Measurements from ENCODE around the gene TNFRSF13B.
"Not testable (repeated sequence)": the region's sequence is repeated elsewhere in the genome, so short reads cannot be mapped to it uniquely, and the experiment has no call there.

Gene TNFRSF13B

DNA sequence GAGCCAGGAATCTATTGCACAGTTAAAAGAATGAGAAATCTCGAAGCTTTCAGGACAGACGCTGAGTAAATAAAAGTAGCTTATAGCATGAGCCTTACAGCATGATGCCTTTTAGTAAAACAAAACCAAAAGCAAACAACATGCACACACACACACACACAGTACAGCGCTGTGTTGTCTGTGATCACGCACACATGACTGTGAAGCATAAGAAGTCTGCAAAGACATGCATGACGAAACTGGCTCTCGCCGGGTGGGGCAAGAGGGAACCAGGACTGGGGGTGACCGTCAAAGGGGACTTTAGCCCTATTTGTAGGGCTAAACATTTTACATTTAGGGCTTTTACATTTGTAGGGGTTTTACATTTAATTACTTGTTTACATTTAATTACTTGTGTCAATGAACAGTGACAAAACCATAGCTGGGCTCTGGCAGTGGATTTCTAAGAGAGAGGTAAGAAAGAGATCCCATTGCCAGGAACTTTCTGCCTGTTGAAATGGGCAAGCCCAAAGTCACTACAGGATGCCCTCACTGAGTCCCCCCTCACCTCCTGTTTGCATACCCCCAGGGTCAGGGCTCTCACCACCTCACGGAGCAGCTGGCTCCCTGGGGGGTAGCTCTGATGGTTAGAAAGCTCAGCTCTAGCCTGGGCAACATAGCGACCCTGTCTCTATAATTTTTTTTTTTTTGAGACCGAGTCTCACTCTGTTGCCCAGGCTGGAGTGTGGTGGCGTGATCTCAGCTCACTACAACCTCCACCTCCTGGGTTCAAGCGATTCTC, 2.0 kb upstream of the TNFRSF13B start:
- peak overlapping the region; percentile 46 for H3K27ac Mint-ChIP-seq
- H3K4me3 Mint-ChIP-seq, result no peak overlapping the region
- DNase-seq, result no peak
- H3K4me1 Mint-ChIP-seq, result peaks cover 10% of the 10 kb centered on the region
- H3K27me3 Mint-ChIP-seq (ENCODE audit: low read depth, poor library complexity), result peaks cover 15% of the 10 kb centered on the region
- no peaks in the 10 kb centered on the region for H3K36me3 Mint-ChIP-seq (ENCODE audit: low read depth)
- TF ChIP-seq, protein P1, sequence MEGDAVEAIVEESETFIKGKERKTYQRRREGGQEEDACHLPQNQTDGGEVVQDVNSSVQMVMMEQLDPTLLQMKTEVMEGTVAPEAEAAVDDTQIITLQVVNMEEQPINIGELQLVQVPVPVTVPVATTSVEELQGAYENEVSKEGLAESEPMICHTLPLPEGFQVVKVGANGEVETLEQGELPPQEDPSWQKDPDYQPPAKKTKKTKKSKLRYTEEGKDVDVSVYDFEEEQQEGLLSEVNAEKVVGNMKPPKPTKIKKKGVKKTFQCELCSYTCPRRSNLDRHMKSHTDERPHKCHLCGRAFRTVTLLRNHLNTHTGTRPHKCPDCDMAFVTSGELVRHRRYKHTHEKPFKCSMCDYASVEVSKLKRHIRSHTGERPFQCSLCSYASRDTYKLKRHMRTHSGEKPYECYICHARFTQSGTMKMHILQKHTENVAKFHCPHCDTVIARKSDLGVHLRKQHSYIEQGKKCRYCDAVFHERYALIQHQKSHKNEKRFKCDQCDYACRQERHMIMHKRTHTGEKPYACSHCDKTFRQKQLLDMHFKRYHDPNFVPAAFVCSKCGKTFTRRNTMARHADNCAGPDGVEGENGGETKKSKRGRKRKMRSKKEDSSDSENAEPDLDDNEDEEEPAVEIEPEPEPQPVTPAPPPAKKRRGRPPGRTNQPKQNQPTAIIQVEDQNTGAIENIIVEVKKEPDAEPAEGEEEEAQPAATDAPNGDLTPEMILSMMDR (IDR thresholded peaks at IDR 0.05), result no peak
- no peaks in the 10 kb centered on the region for H3K9me3 Mint-ChIP-seq

GRCh38 chr17:16973043-16973442, 1.1 kb upstream of the TNFRSF13B start:
- not testable (repeated sequence) for H3K4me1 Mint-ChIP-seq; H3K36me3 Mint-ChIP-seq (ENCODE audit: low read depth); H3K9me3 Mint-ChIP-seq; H3K27me3 Mint-ChIP-seq (ENCODE audit: low read depth, poor library complexity); H3K27ac Mint-ChIP-seq; H3K4me3 Mint-ChIP-seq; DNase-seq

GRCh38 chr17:16972346-16972745, 428 bp upstream of the TNFRSF13B start:
- Mint-ChIP-seq H3K4me1 (peaks cover 10% of the 10 kb centered on the region), H3K4me3 (no peak overlapping the region), H3K27ac (no peak overlapping the region), H3K9me3 (no peaks in the 10 kb centered on the region), H3K27me3 (ENCODE audit: low read depth, poor library complexity) (peaks cover 8% of the 10 kb centered on the region), H3K36me3 (ENCODE audit: low read depth) (no peaks in the 10 kb centered on the region)
- TF ChIP-seq, protein P1 (IDR thresholded peaks at IDR 0.05), result no peak
- no peak for DNase-seq

DNA sequence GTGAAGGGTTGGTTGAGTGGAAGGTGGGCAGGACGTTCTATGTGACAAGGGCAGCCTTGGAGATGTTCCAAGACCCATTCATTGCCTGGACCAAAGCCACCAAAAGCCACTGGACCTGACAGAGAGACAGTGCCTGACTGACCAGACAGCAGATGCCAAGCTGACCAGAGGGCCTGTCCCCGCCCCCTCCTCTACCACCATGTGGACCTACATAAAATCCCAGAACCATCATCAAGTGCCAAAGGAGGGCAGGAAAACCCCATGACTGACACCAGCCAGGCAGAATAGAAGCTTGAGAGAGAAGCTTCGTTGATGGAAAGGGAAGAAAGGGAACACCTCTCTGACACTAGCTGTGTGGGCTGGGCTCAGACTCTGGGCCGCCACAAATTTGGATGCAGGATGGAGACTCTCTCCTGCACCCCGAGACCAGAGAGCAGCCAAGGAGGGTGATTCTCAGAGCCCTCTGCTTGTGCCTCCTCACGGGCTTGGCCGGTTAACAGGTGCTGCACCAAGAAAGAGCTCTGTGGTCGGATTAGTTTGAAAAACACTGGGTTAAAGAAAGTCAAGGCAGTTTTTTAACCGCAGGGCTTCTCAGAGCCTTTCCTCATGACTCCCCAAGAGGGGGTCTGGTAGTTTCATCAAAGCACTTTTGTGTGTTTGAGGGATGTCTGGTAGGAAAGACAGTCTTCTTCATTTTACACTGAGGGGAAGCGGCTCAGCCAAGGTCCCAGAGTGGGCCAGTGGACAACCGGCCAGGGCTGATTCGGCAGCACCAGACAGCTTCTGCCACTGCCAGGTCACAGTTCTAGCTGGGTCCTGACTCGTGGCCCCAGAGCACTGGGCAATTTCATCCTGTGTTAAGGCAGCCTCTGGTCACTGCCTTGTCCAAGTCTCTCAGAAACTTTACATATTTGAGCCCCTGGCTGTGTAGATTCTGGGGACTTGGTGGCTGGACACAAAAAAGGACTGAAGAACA, 1.7 kb downstream of the TNFRSF13B start:
- DNase-seq, result no peak
- Mint-ChIP-seq H3K4me3 (no peak overlapping the region), H3K27ac (no peak overlapping the region), H3K9me3 (no peaks in the 10 kb centered on the region), H3K27me3 (ENCODE audit: low read depth, poor library complexity) (peaks cover 8% of the 10 kb centered on the region), H3K4me1 (peaks cover 10% of the 10 kb centered on the region), H3K36me3 (ENCODE audit: low read depth) (no peaks in the 10 kb centered on the region)
- TF ChIP-seq, protein P1 (IDR thresholded peaks at IDR 0.05), result no peak

GRCh38 chr17:16968786-16969185, 3.1 kb downstream of the TNFRSF13B start:
- Mint-ChIP-seq H3K36me3 (ENCODE audit: low read depth) (no peaks in the 10 kb centered on the region), H3K27ac (no peak overlapping the region), H3K4me1 (peaks cover 9% of the 10 kb centered on the region), H3K4me3 (no peak overlapping the region), H3K27me3 (ENCODE audit: low read depth, poor library complexity) (peaks cover 8% of the 10 kb centered on the region), H3K9me3 (no peaks in the 10 kb centered on the region)
- no peak for DNase-seq
- TF ChIP-seq, protein P1 (IDR thresholded peaks at IDR 0.05), result no peak

GRCh38 chr17:16962804-16963203, 9.1 kb downstream of the TNFRSF13B start:
- Mint-ChIP-seq H3K36me3 (ENCODE audit: low read depth) (no peaks in the 10 kb centered on the region), H3K27me3 (ENCODE audit: low read depth, poor library complexity) (peaks cover 12% of the 10 kb centered on the region), H3K27ac (no peak overlapping the region), H3K9me3 (peaks cover 36% of the 10 kb centered on the region), H3K4me1 (no peaks in the 10 kb centered on the region), H3K4me3 (no peak overlapping the region)
- TF ChIP-seq, protein P1 (IDR thresholded peaks at IDR 0.05), result no peak
- DNase-seq, result no peak
